OCI-LY1 (cell line): ENCODE measurements around the gene NATD1.

Experiments
- H2AFZ ChIP-seq: fragments of 200-600 bp; sonication (generic), shearing (Covaris generic); 2 replicates; pipeline ENCODE4 v1.6.0; 2014; ENCODE audit warnings: antibody characterized with exemption, mild to moderate bottlenecking, low read length
- H3F3A ChIP-seq: fragments of 200-600 bp; sonication (generic), shearing (Covaris generic); 2 replicates; pipeline ENCODE4 v1.6.0; 2014; ENCODE audit warnings: mild to moderate bottlenecking, antibody characterized with exemption, low read length, moderate library complexity; ENCODE audit not compliant: insufficient read depth
- H3K27ac ChIP-seq: fragments of 200-600 bp; sonication (generic); 2 replicates; pipeline ENCODE4 v1.5.1; 2014; ENCODE audit warnings: low read length, mixed run types, mild to moderate bottlenecking, low read depth; ENCODE audit not compliant: poor library complexity, severe bottlenecking
- H3K27me3 ChIP-seq: fragments of 200-600 bp; sonication (generic); 2 replicates; pipeline ENCODE4 v1.6.0; 2014; ENCODE audit warnings: antibody characterized with exemption, mild to moderate bottlenecking, low read length, moderate library complexity; ENCODE audit not compliant: insufficient read depth
- H3K36me3 ChIP-seq: fragments of 200-600 bp; sonication (generic); 2 replicates; pipeline ENCODE4 v1.6.1; 2014; ENCODE audit warnings: mild to moderate bottlenecking, antibody characterized with exemption, low read length, moderate library complexity, mixed read lengths; ENCODE audit not compliant: insufficient read depth
- H3K4me1 ChIP-seq: fragments of 200-600 bp; sonication (generic); 2 replicates; pipeline ENCODE4 v1.5.1; 2014; ENCODE audit warnings: mild to moderate bottlenecking, low read length, moderate library complexity; ENCODE audit not compliant: insufficient read depth, severe bottlenecking
- H3K4me2 ChIP-seq: fragments of 200-600 bp; sonication (generic), shearing (Covaris generic); 2 replicates; pipeline ENCODE4 v1.6.1; 2014; ENCODE audit warnings: low read length
- H3K4me3 ChIP-seq: fragments of 200-600 bp; sonication (generic); 2 replicates; pipeline ENCODE4 v1.5.1; 2014; ENCODE audit warnings: low read length, low read depth, mild to moderate bottlenecking, mixed read lengths; ENCODE audit not compliant: poor library complexity, severe bottlenecking
- H3K79me2 ChIP-seq: fragments of 200-600 bp; shearing (Covaris generic); 2 replicates; pipeline ENCODE4 v1.6.1; 2016; ENCODE audit warnings: mixed run types, low read length, mixed read lengths; ENCODE audit not compliant: insufficient read depth
- H3K9ac ChIP-seq: fragments of 200-600 bp; sonication (generic), shearing (Covaris generic); 2 replicates; pipeline ENCODE4 v1.6.1; 2014; ENCODE audit warnings: mild to moderate bottlenecking, low read length, mixed read lengths
- H3K9me2 ChIP-seq: fragments of 200-600 bp; sonication (generic), shearing (Covaris generic); 2 replicates; pipeline ENCODE4 v1.6.1; 2014; ENCODE audit warnings: low read depth, mild to moderate bottlenecking, low read length, mixed read lengths
- H3K9me3 ChIP-seq: fragments of 200-600 bp; shearing (Covaris generic); 2 replicates; pipeline ENCODE4 v1.6.1; 2014; ENCODE audit warnings: low read length, mixed read lengths
- H4K20me1 ChIP-seq: fragments of 200-600 bp; sonication (generic), shearing (Covaris generic); 2 replicates; pipeline ENCODE4 v1.6.0; 2016; ENCODE audit warnings: mild to moderate bottlenecking, low read length; ENCODE audit not compliant: insufficient read depth
- EZH2 ChIP-seq: fragments of 200-600 bp; sonication (generic), shearing (Covaris generic); IDR thresholded peaks from 2 replicates; pipeline ENCODE4 v1.8.0; 2017; ENCODE audit warnings: borderline replicate concordance, mixed run types, mild to moderate bottlenecking, antibody characterized with exemption, low read length, moderate library complexity, mixed read lengths
- TF ChIP-seq, protein P1 (sequence below): fragments of 200-600 bp; sonication (generic), shearing (Covaris generic); IDR thresholded peaks from 2 replicates; pipeline ENCODE4 v1.5.1; 2017; ENCODE audit warnings: mild to moderate bottlenecking, antibody characterized with exemption, low read length, moderate library complexity, mixed read lengths

NATD1 gene

DNA sequence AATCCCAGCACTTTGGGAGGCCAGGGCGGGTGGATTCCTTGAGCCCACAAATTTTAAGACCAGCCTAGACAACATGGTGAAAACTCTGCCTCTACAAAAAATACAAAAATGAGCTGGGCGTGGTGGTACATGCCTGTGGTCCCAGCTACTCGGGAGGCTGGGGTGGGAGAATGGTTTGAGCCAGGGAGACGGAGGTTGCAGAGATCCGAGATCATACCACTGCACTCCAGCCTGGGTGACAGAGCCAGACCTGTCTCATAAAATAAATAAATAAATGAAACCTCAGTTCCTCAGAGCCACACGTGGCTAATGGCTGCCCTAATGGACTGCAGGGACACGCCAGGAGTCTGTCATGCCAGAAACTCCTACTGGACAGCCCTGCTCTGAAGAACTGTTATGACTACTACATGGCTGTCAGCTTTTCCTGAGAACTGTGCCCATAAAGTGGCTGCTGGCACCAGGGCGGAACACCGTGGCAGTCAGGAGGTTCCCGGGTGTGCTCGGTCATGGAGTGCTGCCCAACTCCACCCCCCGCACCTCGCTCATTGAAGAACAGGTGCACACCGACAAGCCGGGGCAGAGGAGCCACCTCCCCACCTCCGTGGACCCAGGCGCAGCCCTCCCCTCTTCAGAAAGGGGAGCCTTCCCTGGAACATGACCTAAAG lies 43.6 kb downstream of the NATD1 start:
- H3K4me2 ChIP-seq: no peak overlapping the region
- peaks cover 79% of the 10 kb centered on the region for H3K79me2 ChIP-seq
- H2AFZ ChIP-seq: no peak overlapping the region
- no peak overlapping the region for H3K27ac ChIP-seq
- peaks cover 54% of the 10 kb centered on the region; the same call in 1 of the 2 replicates for H3K36me3 ChIP-seq
- H3K4me1 ChIP-seq: peaks cover 32% of the 10 kb centered on the region
- no peaks in the 10 kb centered on the region for H4K20me1 ChIP-seq
- H3K4me3 ChIP-seq: no peak overlapping the region
- H3K27me3 ChIP-seq: no peaks in the 10 kb centered on the region
- no peaks in the 10 kb centered on the region for H3K9me3 ChIP-seq
- no peaks in the 10 kb centered on the region for H3F3A ChIP-seq
- H3K9ac ChIP-seq: no peak overlapping the region
- H3K9me2 ChIP-seq: no peaks in the 10 kb centered on the region
- TF ChIP-seq, protein P1, sequence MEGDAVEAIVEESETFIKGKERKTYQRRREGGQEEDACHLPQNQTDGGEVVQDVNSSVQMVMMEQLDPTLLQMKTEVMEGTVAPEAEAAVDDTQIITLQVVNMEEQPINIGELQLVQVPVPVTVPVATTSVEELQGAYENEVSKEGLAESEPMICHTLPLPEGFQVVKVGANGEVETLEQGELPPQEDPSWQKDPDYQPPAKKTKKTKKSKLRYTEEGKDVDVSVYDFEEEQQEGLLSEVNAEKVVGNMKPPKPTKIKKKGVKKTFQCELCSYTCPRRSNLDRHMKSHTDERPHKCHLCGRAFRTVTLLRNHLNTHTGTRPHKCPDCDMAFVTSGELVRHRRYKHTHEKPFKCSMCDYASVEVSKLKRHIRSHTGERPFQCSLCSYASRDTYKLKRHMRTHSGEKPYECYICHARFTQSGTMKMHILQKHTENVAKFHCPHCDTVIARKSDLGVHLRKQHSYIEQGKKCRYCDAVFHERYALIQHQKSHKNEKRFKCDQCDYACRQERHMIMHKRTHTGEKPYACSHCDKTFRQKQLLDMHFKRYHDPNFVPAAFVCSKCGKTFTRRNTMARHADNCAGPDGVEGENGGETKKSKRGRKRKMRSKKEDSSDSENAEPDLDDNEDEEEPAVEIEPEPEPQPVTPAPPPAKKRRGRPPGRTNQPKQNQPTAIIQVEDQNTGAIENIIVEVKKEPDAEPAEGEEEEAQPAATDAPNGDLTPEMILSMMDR: no peak
- no peak for TF ChIP-seq EZH2

DNA sequence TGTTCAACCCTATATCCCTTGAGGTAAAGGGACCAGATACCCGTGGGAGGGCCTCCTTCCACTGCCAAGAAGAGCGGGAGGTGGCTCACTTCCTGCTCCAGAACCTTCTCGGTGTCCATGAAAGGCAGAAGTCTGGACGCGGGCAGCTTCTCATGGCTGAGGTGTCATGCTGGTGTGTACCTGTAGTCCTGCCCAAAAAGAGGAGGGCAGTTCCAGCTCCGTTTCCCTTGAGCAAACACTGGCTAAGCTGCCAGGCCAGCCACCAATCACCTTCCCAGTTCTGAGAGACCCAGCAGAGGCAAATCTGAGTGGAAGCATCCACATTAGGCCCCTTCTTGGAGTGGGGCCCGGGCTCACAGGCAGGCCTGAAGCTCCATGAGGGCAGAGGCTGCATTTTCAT lies 44.9 kb downstream of the NATD1 start:
- Histone ChIP-seq H3K27me3 (no peaks in the 10 kb centered on the region), H3K9me2 (no peaks in the 10 kb centered on the region), H3K4me3 (no peak overlapping the region), H3K4me2 (no peak overlapping the region), H3K9me3 (no peaks in the 10 kb centered on the region), H3K36me3 (peaks cover 54% of the 10 kb centered on the region; the same call in 1 of the 2 replicates), H3K79me2 (peaks cover 74% of the 10 kb centered on the region), H3K4me1 (peaks cover 32% of the 10 kb centered on the region), H3F3A (no peaks in the 10 kb centered on the region), H3K9ac (no peak overlapping the region), H4K20me1 (no peaks in the 10 kb centered on the region), H2AFZ (no peak overlapping the region), H3K27ac (no peak overlapping the region)
- TF ChIP-seq EZH2: no peak
- TF ChIP-seq, protein P1: no peak

DNA sequence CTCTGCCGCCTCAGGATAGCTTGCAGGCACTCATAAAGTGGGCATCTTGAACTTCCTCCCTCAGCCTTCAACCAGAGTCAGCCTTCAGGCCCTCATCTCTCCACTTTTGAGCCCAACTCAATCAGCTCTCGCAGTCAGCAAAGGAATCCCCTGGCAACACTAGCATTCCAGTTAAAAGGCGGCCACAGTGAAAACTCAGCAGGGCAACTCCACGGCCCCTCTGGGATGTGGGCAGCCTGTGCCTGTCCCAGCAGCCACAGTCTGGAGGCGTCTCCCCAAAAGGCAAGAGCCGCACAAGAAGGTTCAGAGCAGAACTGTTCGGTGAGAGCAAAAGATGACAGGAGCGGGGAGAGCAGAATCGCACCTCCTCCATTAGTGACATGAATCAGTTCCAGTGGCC lies 48.3 kb downstream of the NATD1 start:
- no peak overlapping the region for H3K27ac ChIP-seq
- H3K79me2 ChIP-seq: peaks cover 59% of the 10 kb centered on the region
- H3K36me3 ChIP-seq: peaks cover 36% of the 10 kb centered on the region; the same call in 1 of the 2 replicates
- TF ChIP-seq, protein P1: no peak
- TF ChIP-seq EZH2: no peak
- no peaks in the 10 kb centered on the region for H3K9me3 ChIP-seq
- H3K9me2 ChIP-seq: no peaks in the 10 kb centered on the region
- H3K4me3 ChIP-seq: no peak overlapping the region
- no peak overlapping the region for H3K9ac ChIP-seq
- no peaks in the 10 kb centered on the region for H3F3A ChIP-seq
- no peaks in the 10 kb centered on the region for H3K27me3 ChIP-seq
- H3K4me1 ChIP-seq: peaks cover 23% of the 10 kb centered on the region
- H2AFZ ChIP-seq: no peak overlapping the region
- no peak overlapping the region for H3K4me2 ChIP-seq
- no peaks in the 10 kb centered on the region for H4K20me1 ChIP-seq
